ENCODE measurements around the gene HIPK2.

The HIPK2 gene

DNA sequence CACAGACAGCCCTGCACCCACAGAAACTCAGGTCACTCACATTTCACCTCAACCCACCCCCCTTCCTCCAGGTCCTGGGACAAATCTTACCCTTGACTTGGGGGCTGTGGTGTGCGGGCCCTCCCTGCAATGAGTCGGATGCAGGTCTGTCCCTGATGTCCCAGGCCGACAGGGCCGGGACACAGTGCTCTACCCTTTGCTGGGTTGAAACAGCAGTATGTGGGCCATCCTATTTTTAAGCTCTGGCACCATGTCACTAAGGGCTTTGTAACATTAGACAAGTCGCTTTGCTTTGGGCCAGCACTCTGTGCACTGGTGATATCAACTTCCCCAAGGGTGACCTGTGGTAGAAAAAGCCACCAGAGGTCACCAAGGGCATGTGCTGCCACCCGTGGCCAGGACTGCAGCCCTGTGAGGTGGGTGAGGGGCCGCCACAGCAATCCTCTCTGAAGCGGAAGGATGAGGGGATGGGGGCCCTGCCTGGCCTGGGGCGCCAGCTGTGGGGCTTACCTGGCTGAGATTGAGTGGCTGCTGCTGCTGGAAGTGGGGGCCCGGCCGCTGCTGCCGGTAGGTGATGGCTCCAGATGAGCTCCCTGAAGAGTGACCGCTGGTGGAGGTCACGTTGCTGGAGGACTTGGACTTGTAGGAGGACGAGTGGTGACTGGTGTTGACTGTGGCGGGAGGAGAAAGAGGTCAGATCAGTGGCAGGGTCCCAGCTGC lies 203.0 kb downstream of the HIPK2 start:
- no peaks in the 10 kb centered on the region; the same call in 1 of the 2 replicates for H3K36me3 ChIP-seq (ENCODE audit: insufficient read depth)
- no peaks in the 10 kb centered on the region for H4K20me1 ChIP-seq (ENCODE audit: insufficient read depth)
- H3K4me2 ChIP-seq, result no peak overlapping the region
- no peak overlapping the region for H2AFZ ChIP-seq (ENCODE audit: low read depth)
- no peak overlapping the region for H3K9ac ChIP-seq
- H3K27ac ChIP-seq, result no peak overlapping the region
- H3K4me3 ChIP-seq (IDR thresholded peaks at IDR 0.05; ENCODE audit: insufficient read depth, low read depth, low read length), result no peak overlapping the region
- H3K79me2 ChIP-seq (ENCODE audit: insufficient read depth, low read depth), result no peaks in the 10 kb centered on the region
- no peaks in the 10 kb centered on the region for H3K4me1 ChIP-seq (ENCODE audit: low read depth, poor library complexity, severe bottlenecking)
- no peaks in the 10 kb centered on the region for H3K27me3 ChIP-seq (ENCODE audit: insufficient read depth, low read depth)
- TF ChIP-seq, protein P1, sequence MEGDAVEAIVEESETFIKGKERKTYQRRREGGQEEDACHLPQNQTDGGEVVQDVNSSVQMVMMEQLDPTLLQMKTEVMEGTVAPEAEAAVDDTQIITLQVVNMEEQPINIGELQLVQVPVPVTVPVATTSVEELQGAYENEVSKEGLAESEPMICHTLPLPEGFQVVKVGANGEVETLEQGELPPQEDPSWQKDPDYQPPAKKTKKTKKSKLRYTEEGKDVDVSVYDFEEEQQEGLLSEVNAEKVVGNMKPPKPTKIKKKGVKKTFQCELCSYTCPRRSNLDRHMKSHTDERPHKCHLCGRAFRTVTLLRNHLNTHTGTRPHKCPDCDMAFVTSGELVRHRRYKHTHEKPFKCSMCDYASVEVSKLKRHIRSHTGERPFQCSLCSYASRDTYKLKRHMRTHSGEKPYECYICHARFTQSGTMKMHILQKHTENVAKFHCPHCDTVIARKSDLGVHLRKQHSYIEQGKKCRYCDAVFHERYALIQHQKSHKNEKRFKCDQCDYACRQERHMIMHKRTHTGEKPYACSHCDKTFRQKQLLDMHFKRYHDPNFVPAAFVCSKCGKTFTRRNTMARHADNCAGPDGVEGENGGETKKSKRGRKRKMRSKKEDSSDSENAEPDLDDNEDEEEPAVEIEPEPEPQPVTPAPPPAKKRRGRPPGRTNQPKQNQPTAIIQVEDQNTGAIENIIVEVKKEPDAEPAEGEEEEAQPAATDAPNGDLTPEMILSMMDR (conservative IDR thresholded peaks at IDR 0.05; ENCODE audit: low read depth, low read length), result no peak

DNA sequence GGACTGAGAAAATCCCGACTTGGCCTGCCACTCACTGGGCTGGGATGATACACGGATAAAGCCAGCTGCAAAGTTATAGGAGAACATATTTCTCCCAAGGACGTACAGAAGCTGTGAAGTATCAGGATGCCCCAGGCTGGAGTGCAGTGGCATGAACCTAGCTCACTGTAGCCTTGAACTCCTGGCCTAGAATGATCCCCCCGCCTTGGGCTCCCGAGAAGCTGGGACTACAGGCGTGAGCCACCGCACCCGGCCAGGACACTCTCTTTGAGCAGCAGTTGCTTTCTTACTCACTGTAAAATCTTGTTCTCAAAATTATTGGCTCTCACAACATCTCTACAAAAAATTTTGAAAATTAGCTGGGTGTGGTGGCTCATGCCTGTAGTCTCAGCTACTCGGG lies 203.9 kb downstream of the HIPK2 start:
- no peak overlapping the region for H2AFZ ChIP-seq (ENCODE audit: low read depth)
- no peak overlapping the region for H3K4me3 ChIP-seq (IDR thresholded peaks at IDR 0.05; ENCODE audit: insufficient read depth, low read depth, low read length)
- TF ChIP-seq, protein P1 (conservative IDR thresholded peaks at IDR 0.05; ENCODE audit: low read depth, low read length), result no peak
- no peaks in the 10 kb centered on the region for H3K27me3 ChIP-seq (ENCODE audit: insufficient read depth, low read depth)
- no peaks in the 10 kb centered on the region for H3K79me2 ChIP-seq (ENCODE audit: insufficient read depth, low read depth)
- H4K20me1 ChIP-seq (ENCODE audit: insufficient read depth), result no peaks in the 10 kb centered on the region
- H3K36me3 ChIP-seq (ENCODE audit: insufficient read depth), result no peaks in the 10 kb centered on the region; the same call in 1 of the 2 replicates
- H3K4me2 ChIP-seq, result no peak overlapping the region
- H3K27ac ChIP-seq, result no peak overlapping the region
- H3K9ac ChIP-seq, result no peak overlapping the region
- H3K4me1 ChIP-seq (ENCODE audit: low read depth, poor library complexity, severe bottlenecking), result no peaks in the 10 kb centered on the region

DNA sequence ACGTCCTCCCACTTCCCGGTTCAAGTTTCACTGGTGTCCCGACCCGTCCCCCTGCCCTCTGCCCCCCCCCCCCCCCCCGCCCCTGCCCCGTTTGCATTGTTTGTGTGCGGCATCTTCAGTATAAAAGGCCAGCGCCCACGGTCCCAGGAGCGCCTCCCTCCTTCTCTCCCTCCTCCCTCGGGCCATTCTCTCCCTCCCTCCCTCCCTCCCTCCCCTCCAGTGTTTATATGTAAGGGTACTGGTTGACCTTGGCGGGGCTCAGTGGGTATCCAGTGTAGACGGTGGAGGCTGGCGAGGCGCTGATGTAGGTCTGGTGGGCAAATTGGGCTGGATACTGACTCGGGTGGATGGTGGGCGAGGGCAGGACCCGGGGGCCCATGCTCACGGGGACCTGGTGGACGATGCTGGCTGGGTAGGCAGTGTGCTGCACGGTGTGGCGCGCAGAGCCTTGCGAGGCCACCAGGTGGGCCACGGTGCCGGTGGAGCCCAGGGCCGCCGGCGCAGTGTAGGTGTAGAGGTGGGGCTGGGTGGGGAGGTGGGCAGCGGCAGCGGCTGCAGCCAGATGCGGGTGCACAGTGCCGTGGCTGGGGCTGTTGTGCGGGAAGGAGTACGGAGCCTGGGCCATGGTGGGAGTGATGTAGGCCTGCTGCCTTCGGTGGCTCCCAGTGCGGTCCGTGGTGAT lies 205.0 kb downstream of the HIPK2 start:
- Histone ChIP-seq H3K79me2 (ENCODE audit: insufficient read depth, low read depth) (no peaks in the 10 kb centered on the region), H3K36me3 (ENCODE audit: insufficient read depth) (no peaks in the 10 kb centered on the region; the same call in 1 of the 2 replicates), H3K4me2 (no peak overlapping the region), H3K27me3 (ENCODE audit: insufficient read depth, low read depth) (no peaks in the 10 kb centered on the region), H3K27ac (no peak overlapping the region), H3K9ac (no peak overlapping the region), H2AFZ (ENCODE audit: low read depth) (no peak overlapping the region), H3K4me3 (IDR thresholded peaks at IDR 0.05; ENCODE audit: insufficient read depth, low read depth, low read length) (no peak overlapping the region), H3K4me1 (ENCODE audit: low read depth, poor library complexity, severe bottlenecking) (no peaks in the 10 kb centered on the region), H4K20me1 (ENCODE audit: insufficient read depth) (no peaks in the 10 kb centered on the region)
- TF ChIP-seq, protein P1 (conservative IDR thresholded peaks at IDR 0.05; ENCODE audit: low read depth, low read length), result no peak

DNA sequence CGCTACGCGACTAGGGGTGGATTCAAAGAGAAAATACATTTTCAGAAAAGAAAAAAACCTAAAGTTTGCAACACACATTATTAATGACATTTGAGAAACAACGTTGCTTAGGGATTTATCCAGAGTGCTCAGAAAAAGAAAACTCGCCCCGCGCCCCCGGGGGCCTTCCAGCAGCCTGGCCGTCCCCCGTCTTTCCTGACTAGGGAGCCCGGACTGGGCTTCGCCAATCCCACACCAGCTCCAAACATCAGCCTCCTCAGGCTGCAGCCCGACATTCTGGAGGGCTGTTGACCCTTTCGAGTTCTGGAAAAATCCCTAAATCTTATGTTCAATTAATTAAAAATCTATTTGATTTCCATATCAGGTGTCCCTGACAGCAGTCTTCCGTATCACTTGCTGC lies 205.7 kb downstream of the HIPK2 start:
- Histone ChIP-seq H4K20me1 (ENCODE audit: insufficient read depth) (no peaks in the 10 kb centered on the region), H3K4me3 (IDR thresholded peaks at IDR 0.05; ENCODE audit: insufficient read depth, low read depth, low read length) (no peak overlapping the region), H3K79me2 (ENCODE audit: insufficient read depth, low read depth) (no peaks in the 10 kb centered on the region), H3K9ac (no peak overlapping the region), H3K27ac (no peak overlapping the region), H3K4me1 (ENCODE audit: low read depth, poor library complexity, severe bottlenecking) (no peaks in the 10 kb centered on the region), H3K36me3 (ENCODE audit: insufficient read depth) (no peaks in the 10 kb centered on the region; the same call in 1 of the 2 replicates), H2AFZ (ENCODE audit: low read depth) (no peak overlapping the region), H3K4me2 (no peak overlapping the region), H3K27me3 (ENCODE audit: insufficient read depth, low read depth) (no peaks in the 10 kb centered on the region)
- TF ChIP-seq, protein P1 (conservative IDR thresholded peaks at IDR 0.05; ENCODE audit: low read depth, low read length), result no peak

All from KMS-11 (cell line).